Activated effector memory CD4-positive, alpha-beta T cell treated with Interleukin-2 at 50 U/mL for 16 hours (primary cell): ENCODE data around the gene SLC22A7.
"Not testable (repeated sequence)": the region's sequence is repeated elsewhere in the genome, so short reads cannot be mapped to it uniquely, and the experiment has no call there.

ENCODE experiments used
- DNase-seq: peaks from one replicate; pipeline ENCODE4 v3.0.0-alpha.2; 2020

SLC22A7 gene

DNA sequence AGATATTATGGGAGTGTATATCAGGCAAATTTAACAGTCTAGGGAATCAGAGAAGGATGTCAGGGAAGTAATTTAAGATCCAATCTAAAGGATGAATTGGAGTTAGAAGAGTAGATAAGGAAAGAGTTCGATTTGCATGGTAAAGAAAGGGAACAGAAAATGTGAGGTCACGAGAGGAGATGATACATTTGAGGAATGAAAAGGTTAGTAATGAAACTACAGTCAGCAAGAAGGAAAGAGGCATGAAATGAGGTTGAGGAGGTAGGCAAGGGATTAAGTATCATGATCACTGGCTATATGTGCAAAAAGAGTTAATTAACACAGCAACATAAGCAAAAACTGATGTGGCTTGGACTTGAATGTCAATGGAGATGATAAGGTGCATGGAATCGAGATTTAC, 49.0 kb downstream of the SLC22A7 start:
- DNase-seq = no peak

DNA sequence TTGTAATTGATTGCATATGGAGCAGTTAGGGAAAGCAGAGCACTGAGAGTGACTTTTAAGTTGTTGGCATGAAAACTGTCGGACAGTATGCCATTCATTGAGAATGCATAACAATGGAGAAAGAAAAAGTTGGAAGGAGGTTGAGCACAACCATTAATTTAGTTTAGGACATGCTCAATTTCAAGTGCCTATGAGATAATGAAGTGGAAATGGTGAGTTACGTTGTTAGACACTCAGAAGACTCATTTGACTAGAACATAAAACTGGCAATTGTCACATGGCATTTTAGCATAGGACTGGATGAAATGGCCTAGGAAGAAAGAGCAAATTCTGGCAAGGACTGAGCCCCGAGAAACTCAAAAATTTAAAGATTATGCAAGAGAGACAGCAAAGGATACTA, 49.4 kb downstream of the SLC22A7 start:
- DNase-seq = no peak

DNA sequence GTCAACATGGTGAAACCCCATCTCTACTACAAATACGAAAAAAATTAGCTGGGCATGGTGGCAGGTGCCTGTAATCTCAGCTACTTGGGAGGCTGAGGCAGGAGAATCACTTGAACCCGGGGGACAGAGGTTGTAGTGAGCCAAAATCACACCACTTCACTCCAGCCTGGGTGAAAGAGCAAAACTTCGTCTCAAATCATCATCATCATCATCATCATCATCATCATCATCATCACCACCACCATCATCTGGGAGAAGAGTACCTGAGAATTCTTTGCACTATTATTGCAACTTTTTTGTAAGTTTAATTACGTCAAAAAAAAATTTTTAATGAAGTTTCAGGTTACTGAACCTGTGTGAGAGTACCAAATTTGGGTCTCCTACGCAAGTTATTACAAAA, 53.9 kb downstream of the SLC22A7 start:
- DNase-seq = not testable (repeated sequence)
